Smooth muscle cell (in vitro differentiated cells): ENCODE results near the gene CBX5. TPM values are rescaled to one million over a fixed set of nuclear protein-coding genes. Genes with fewer than 3 reads are reported as not detected.
A peak's percentile ranks its signal among the peaks of the same experiment; 100 is the strongest.

ENCODE experiments used
- DNase-seq: peaks from one replicate; lab custom pipeline; 2025; ENCODE audit not compliant: unreplicated experiment; lab: John Stamatoyannopoulos, UW
- H2AFZ ChIP-seq: fragments of 200-600 bp; sonication (generic); 2 replicates; pipeline ENCODE4 v1.6.0; 2016; ENCODE audit warnings: antibody characterized with exemption, low read depth, mild to moderate bottlenecking
- H3F3A ChIP-seq: fragments of 200-600 bp; sonication (generic); 2 replicates; pipeline ENCODE4 v1.6.0; 2017; ENCODE audit warnings: antibody characterized with exemption, low read depth
- H3K27ac ChIP-seq: fragments of 200-600 bp; sonication (generic); 2 replicates; pipeline ENCODE4 v1.5.1; 2016; ENCODE audit warnings: low read depth, mild to moderate bottlenecking
- H3K27me3 ChIP-seq: fragments of 200-600 bp; sonication (generic); 2 replicates; pipeline ENCODE4 v1.6.1; 2016; ENCODE audit warnings: low read depth, mild to moderate bottlenecking
- H3K36me3 ChIP-seq: fragments of 200-600 bp; sonication (generic); 2 replicates; pipeline ENCODE4 v1.5.1; 2016; ENCODE audit warnings: low read depth
- H3K4me1 ChIP-seq: fragments of 200-600 bp; sonication (generic); 2 replicates; pipeline ENCODE4 v1.5.1; 2016; ENCODE audit warnings: low read depth
- H3K4me2 ChIP-seq: fragments of 200-600 bp; sonication (generic); 2 replicates; pipeline ENCODE4 v1.6.0; 2016; ENCODE audit warnings: mild to moderate bottlenecking
- H3K4me3 ChIP-seq: fragments of 200-600 bp; sonication (generic); 2 replicates; pipeline ENCODE4 v1.5.1; 2016; ENCODE audit warnings: mild to moderate bottlenecking
- H3K79me2 ChIP-seq: fragments of 200-600 bp; sonication (generic); 2 replicates; pipeline ENCODE4 v1.6.0; 2016; ENCODE audit warnings: low read depth, mild to moderate bottlenecking
- H3K9ac ChIP-seq: fragments of 200-600 bp; sonication (generic); 2 replicates; pipeline ENCODE4 v1.6.0; 2016; ENCODE audit warnings: low read depth
- H3K9me3 ChIP-seq: fragments of 200-600 bp; sonication (generic); replicated peaks from 2 replicates; pipeline ENCODE4 v1.5.1; 2016; ENCODE audit warnings: low read depth
- H4K20me1 ChIP-seq: fragments of 200-600 bp; sonication (generic); 2 replicates; pipeline ENCODE4 v1.6.0; 2016; ENCODE audit warnings: low read depth
- CTCF ChIP-seq: fragments of 200-600 bp; sonication (generic); IDR thresholded peaks from 2 replicates; pipeline ENCODE4 v1.5.1; 2017; ENCODE audit warnings: borderline replicate concordance, mild to moderate bottlenecking, antibody characterized with exemption; ENCODE audit not compliant: insufficient read depth, poor library complexity, severe bottlenecking
- WGBS: methylation state at CpG from one replicate; pipeline ENCODE4 v1.1.7; 2016; ENCODE audit warnings: low lambda C conversion rate; 5-methylcytosine and 5-hydroxymethylcytosine counted together
- polyA plus RNA-seq: library from polyadenylated mRNA; unstranded; fragments of >200 nt; fragmentation: Nextera tagmentation; extraction: Ambion mirVana; gene quantifications from 2 replicates; pipeline ENCODE4 v1.2.1, GENCODE V29; 2016
- total RNA-seq: library from RNA; depleted of rRNA; stranded (reverse); fragments of >200 nt; gene quantifications from 2 replicates; pipeline ENCODE4 v1.2.3, GENCODE V29; 2014

Gene CBX5
- total and polyA plus RNA-seq, 2 experiments from 2014 or later: 26.1 to 67.4 TPM

GRCh38 chr12:54215989-54216796 is 63.7 kb downstream of the CBX5 start:
- DNase-seq: no peak
- H3K27me3 ChIP-seq: peaks cover 19% of the 10 kb centered on the region
- no peaks in the 10 kb centered on the region for H4K20me1 ChIP-seq
- H3K27ac ChIP-seq: no peak overlapping the region
- no peak overlapping the region for H3K4me3 ChIP-seq
- TF ChIP-seq CTCF: no peak
- H2AFZ ChIP-seq: no peak overlapping the region
- H3K4me1 ChIP-seq: peaks cover 9% of the 10 kb centered on the region
- H3F3A ChIP-seq: no peaks in the 10 kb centered on the region
- peak overlapping the region; percentile 95 for H3K4me2 ChIP-seq
- no peaks in the 10 kb centered on the region for H3K9me3 ChIP-seq
- no peak overlapping the region for H3K9ac ChIP-seq
- 48% methylated on average over 31 of the region's 31 CpGs for WGBS
- no peaks in the 10 kb centered on the region for H3K79me2 ChIP-seq
- no peaks in the 10 kb centered on the region for H3K36me3 ChIP-seq

- peaks cover 9% of the 10 kb centered on the region for H3K4me1 ChIP-seq
- H3K9me3 ChIP-seq: no peaks in the 10 kb centered on the region
- DNase-seq: peak; percentile 39
- H3K27ac ChIP-seq: no peak overlapping the region
- peak overlapping the region; percentile 63 for H3K4me2 ChIP-seq
- H3K79me2 ChIP-seq: no peaks in the 10 kb centered on the region
- no peak overlapping the region for H2AFZ ChIP-seq
- H3F3A ChIP-seq: no peaks in the 10 kb centered on the region
- H3K9ac ChIP-seq: no peak overlapping the region
- H4K20me1 ChIP-seq: no peaks in the 10 kb centered on the region
- no peaks in the 10 kb centered on the region for H3K36me3 ChIP-seq
- 32% methylated on average over 31 of the region's 33 CpGs for WGBS
- peaks cover 21% of the 10 kb centered on the region for H3K27me3 ChIP-seq
- TF ChIP-seq CTCF: peak; percentile 97
- H3K4me3 ChIP-seq: no peak overlapping the region
These were observed 65.1 kb downstream of the CBX5 start for GRCh38 chr12:54214553-54215406.

- H3K79me2 ChIP-seq: no peaks in the 10 kb centered on the region
- no peak overlapping the region for H3K4me2 ChIP-seq
- H3F3A ChIP-seq: no peaks in the 10 kb centered on the region
- H3K36me3 ChIP-seq: no peaks in the 10 kb centered on the region
- H3K27me3 ChIP-seq: peaks cover 21% of the 10 kb centered on the region
- no peaks in the 10 kb centered on the region for H4K20me1 ChIP-seq
- WGBS: 65% methylated on average over 2 of the region's 2 CpGs
- no peak overlapping the region for H3K27ac ChIP-seq
- DNase-seq: no peak
- no peak overlapping the region for H2AFZ ChIP-seq
- no peak for TF ChIP-seq CTCF
- H3K4me1 ChIP-seq: peaks cover 8% of the 10 kb centered on the region
- H3K9ac ChIP-seq: no peak overlapping the region
- no peaks in the 10 kb centered on the region for H3K9me3 ChIP-seq
- no peak overlapping the region for H3K4me3 ChIP-seq
These were observed 66.8 kb downstream of the CBX5 start for GRCh38 chr12:54213079-54213478.
